Astrocyte of the spinal cord (primary cell): ENCODE results near the gene ZNF408.
A peak's percentile ranks its signal among the peaks of the same experiment; 100 is the strongest.

Experiments used
- DNase-seq: peaks from one replicate; pipeline ENCODE4 v3.0.0; 2011; ENCODE audit warnings: low read depth, low spot score
- H3K4me3 ChIP-seq: 2 replicates; pipeline ENCODE4 v1.5.1; 2011; ENCODE audit warnings: low read depth, mild to moderate bottlenecking, low read length, moderate library complexity
- in situ Hi-C: cut with HindIII; loops from 2 replicates; pipeline ENCODE4 v1.10.0; 2017; ENCODE audit warnings: low sequenced_read_pairs
- TF ChIP-seq, protein P1 (sequence below): IDR thresholded peaks from 2 replicates; pipeline ENCODE4 v1.5.1; 2012; ENCODE audit warnings: low read depth, mild to moderate bottlenecking, low read length, inconsistent platforms

Gene ZNF408

DNA sequence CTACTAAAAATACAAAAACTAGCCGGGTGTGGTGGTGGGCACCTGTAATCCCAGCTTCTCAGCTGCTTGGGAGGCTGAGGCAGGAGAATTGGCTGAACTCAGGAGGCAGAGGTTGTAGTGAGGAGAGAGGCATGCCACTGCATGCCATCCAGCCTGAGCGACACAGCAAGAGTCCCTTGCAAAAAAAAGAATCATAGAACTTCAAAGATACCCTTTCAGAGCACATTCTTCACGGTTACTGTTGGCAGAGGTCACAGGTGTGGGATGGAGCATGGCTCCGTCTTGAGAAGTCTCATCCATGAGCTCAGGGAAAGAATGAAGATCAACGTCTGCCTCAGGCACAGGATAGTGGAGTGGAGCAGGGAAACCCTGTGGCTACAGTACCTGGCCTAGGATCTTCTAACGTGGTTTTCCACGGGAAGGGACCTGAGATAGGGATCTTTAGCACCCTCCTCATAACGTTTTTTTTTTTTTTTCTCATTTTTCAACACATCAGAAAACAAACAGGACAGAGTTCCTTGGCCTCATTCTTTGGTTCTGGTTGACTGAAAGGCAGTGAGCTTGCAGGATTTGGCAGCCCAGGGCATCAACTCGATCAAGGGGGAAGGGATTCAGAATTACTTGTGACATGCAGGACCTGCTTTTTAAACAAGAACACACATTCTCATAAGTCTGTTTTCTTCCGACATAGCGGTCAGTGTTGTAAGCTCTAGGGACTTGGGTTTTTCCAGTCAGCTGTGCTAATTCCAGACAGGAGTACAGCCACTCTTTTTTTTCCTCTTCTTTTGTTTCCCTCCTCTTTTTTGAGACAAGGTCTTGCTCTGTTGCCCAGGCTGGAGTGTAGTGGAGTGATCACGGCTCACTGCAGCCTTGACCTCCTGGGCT lies 41.0 kb downstream of the ZNF408 start:
- in situ Hi-C loops, result no loop called here
- DNase-seq, result no peak
- TF ChIP-seq, protein P1, sequence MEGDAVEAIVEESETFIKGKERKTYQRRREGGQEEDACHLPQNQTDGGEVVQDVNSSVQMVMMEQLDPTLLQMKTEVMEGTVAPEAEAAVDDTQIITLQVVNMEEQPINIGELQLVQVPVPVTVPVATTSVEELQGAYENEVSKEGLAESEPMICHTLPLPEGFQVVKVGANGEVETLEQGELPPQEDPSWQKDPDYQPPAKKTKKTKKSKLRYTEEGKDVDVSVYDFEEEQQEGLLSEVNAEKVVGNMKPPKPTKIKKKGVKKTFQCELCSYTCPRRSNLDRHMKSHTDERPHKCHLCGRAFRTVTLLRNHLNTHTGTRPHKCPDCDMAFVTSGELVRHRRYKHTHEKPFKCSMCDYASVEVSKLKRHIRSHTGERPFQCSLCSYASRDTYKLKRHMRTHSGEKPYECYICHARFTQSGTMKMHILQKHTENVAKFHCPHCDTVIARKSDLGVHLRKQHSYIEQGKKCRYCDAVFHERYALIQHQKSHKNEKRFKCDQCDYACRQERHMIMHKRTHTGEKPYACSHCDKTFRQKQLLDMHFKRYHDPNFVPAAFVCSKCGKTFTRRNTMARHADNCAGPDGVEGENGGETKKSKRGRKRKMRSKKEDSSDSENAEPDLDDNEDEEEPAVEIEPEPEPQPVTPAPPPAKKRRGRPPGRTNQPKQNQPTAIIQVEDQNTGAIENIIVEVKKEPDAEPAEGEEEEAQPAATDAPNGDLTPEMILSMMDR, result no peak
- no peak overlapping the region for H3K4me3 ChIP-seq

DNA sequence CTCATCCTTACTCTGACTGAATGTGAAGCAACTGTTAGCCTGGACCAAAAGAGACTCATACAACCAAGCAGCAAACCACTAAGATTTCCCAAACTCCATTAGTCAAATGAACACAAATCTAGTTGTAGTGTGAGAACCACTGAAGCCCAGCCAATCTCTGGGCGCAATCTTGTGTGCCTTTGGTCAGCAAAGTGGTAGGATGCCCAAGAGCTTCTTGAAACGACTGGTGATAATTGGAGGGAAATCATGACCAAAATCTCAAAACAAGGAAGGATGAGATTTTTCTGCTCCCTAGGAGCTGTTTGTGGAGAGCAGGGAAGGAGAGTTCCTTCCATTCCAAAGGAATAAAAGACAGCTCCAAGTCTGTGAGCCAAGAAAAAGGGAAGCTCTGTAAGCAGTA lies 42.2 kb downstream of the ZNF408 start:
- no peak for DNase-seq
- TF ChIP-seq, protein P1, result no peak
- in situ Hi-C loops, result no loop called here
- no peak overlapping the region for H3K4me3 ChIP-seq

DNA sequence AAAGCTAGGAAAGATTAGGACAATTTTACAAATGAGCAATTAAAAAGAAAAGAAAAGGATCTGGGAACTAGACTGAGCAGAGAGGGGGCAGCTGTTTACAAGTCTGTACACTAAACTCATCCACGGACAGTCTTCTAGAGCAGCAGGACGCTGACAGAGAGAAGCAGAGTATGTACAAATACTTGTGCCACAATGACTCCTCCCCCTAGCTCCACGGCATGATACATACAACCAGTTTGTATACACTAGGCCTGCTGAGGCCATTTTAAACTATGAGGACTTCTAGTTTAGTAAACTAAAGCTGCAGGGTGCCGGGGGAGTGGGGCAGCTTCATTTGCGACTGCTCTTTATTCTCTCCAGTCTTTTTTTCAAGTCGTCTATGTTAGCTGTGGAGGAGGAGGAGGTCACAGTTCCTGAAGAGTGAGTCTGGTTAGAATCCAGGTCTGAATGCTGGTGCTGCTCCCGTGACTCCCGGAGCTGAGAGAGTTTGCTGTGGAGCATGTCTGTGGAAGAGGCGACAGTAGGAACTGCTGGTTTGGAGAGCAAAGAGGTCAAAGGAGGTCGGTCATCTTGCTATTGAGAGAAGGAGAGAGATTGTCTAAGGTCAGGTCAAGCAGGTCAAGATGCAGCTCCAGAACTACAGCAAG lies 43.0 kb downstream of the ZNF408 start:
- in situ Hi-C loops, result no loop called here
- peak; percentile 62 for DNase-seq
- H3K4me3 ChIP-seq, result no peak overlapping the region
- TF ChIP-seq, protein P1, result no peak

DNA sequence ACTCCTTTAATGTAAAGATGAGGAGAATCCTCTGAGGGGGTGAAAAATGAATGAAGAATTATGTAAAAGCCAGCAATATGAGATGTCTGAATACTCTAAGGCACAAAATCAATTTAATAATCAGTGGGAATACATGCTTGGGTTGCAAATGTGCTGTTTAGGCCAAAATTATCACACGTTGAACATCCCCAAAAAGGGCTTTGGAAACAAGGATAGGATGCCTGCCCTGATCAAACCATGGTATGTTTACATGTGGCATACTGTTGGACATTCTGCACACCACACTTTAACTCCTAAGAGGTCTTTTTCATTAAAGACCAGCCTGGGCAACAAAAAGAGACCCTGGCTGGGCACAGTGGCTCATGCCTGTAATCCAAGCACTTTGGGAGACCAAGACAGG lies 44.5 kb downstream of the ZNF408 start:
- no peak for DNase-seq
- TF ChIP-seq, protein P1, result no peak
- H3K4me3 ChIP-seq, result no peak overlapping the region
- in situ Hi-C loops, result no loop called here

DNA sequence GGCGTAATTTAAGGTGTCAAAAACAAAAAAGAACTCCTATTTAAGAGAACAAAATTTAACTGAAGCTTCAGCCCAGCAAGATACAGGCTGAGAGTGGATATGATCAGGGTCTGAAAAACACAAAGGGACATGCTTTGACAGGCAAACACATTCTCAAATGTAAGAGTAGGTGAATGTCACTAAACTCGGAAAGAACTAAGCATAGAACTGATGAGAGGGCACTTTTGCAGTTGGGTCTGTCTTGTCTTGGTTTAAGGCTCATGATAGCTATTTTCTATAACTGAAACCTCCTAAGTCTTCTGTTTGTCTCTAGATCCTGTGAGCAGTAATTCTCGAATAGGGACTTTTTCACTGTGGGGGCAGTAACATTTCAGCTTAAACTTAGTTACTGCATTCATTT lies 45.2 kb downstream of the ZNF408 start:
- no peak for DNase-seq

DNA sequence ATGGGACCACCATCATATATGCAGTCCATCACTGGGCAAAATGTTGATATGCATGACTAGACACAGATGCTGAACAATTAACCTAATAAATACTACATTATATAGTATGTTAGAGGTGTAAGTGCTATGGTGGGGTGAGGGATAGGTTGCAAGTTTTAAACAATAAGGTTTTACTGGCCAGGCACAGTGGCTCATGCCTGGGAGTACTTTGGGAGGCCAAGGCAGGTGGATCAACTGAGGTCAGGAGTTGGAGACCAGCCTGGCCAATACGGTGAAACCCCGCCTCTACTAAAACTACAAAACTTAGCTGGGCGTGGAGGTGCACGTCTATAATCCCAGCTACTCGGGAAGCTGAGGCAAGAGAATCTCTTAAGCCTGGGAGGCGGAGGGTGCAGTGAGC lies 46.3 kb downstream of the ZNF408 start:
- H3K4me3 ChIP-seq, result no peak overlapping the region
- in situ Hi-C loops, result no loop called here
- TF ChIP-seq, protein P1, result no peak
- DNase-seq, result no peak

More for the DNA sequence above, 45.2 kb downstream of the ZNF408 start:
- TF ChIP-seq, protein P1, result no peak
- in situ Hi-C loops, result no loop called here
- no peak overlapping the region for H3K4me3 ChIP-seq
